ENCODE results near the gene CTDP1. TPM values are rescaled to one million over a fixed set of nuclear protein-coding genes. Genes with fewer than 3 reads are reported as not detected.

Gene CTDP1
- total and polyA plus RNA-seq, 2 experiments from 2014 or later, result 23.3 to 30.2 TPM

GRCh38 chr18:79754831-79755351, 75.3 kb downstream of the CTDP1 start:
- no peak for DNase-seq (ENCODE audit: low read depth in 1 of 2, low spot score in 1 of 2)
- no peaks in the 10 kb centered on the region for H3K9me3 ChIP-seq (ENCODE audit: low read depth)
- no peak overlapping the region for H3K27ac ChIP-seq
- no peak overlapping the region for H3K4me3 ChIP-seq
- H3K27me3 ChIP-seq, result no peaks in the 10 kb centered on the region
- no peaks in the 10 kb centered on the region for H3K4me1 ChIP-seq (ENCODE audit: low read depth)
- peaks cover 7% of the 10 kb centered on the region for H3K36me3 ChIP-seq
- TF ChIP-seq CTCF (IDR thresholded peaks at IDR 0.05; ENCODE audit: low read depth, low read length), result no peak

GRCh38 chr18:79755496-79756142, 76.0 kb downstream of the CTDP1 start:
- Histone ChIP-seq H3K36me3 (peaks cover 7% of the 10 kb centered on the region), H3K4me3 (no peak overlapping the region), H3K9me3 (ENCODE audit: low read depth) (peaks cover 3% of the 10 kb centered on the region), H3K4me1 (ENCODE audit: low read depth) (no peaks in the 10 kb centered on the region), H3K27ac (no peak overlapping the region), H3K27me3 (no peaks in the 10 kb centered on the region)
- no peak for TF ChIP-seq CTCF (IDR thresholded peaks at IDR 0.05; ENCODE audit: low read depth, low read length)
- DNase-seq (ENCODE audit: low read depth in 1 of 2, low spot score in 1 of 2), result no peak

- H3K4me1 ChIP-seq (ENCODE audit: low read depth), result no peaks in the 10 kb centered on the region
These were observed 76.5 kb downstream of the CTDP1 start for GRCh38 chr18:79756143-79756500.

GRCh38 chr18:79756826-79757225, 77.2 kb downstream of the CTDP1 start:
- DNase-seq (ENCODE audit: low read depth in 1 of 2, low spot score in 1 of 2), result no peak
- Histone ChIP-seq H3K4me3 (no peak overlapping the region), H3K27me3 (no peaks in the 10 kb centered on the region), H3K9me3 (ENCODE audit: low read depth) (peaks cover 3% of the 10 kb centered on the region), H3K36me3 (peaks cover 7% of the 10 kb centered on the region), H3K4me1 (ENCODE audit: low read depth) (no peaks in the 10 kb centered on the region), H3K27ac (no peak overlapping the region)
- no peak for TF ChIP-seq CTCF (IDR thresholded peaks at IDR 0.05; ENCODE audit: low read depth, low read length)

More at GRCh38 chr18:79756143-79756500, 76.5 kb downstream of the CTDP1 start:
- Histone ChIP-seq H3K9me3 (ENCODE audit: low read depth) (peaks cover 3% of the 10 kb centered on the region), H3K27me3 (no peaks in the 10 kb centered on the region), H3K36me3 (peaks cover 7% of the 10 kb centered on the region), H3K27ac (no peak overlapping the region), H3K4me3 (no peak overlapping the region)
- DNase-seq (ENCODE audit: low read depth in 1 of 2, low spot score in 1 of 2), result no peak
- no peak for TF ChIP-seq CTCF (IDR thresholded peaks at IDR 0.05; ENCODE audit: low read depth, low read length)

GRCh38 chr18:79760348-79760747, 80.7 kb downstream of the CTDP1 start:
- Histone ChIP-seq H3K9me3 (ENCODE audit: low read depth) (peaks cover 3% of the 10 kb centered on the region), H3K4me1 (ENCODE audit: low read depth) (no peaks in the 10 kb centered on the region), H3K27me3 (no peaks in the 10 kb centered on the region), H3K4me3 (no peak overlapping the region), H3K36me3 (no peaks in the 10 kb centered on the region), H3K27ac (no peak overlapping the region)
- TF ChIP-seq CTCF (IDR thresholded peaks at IDR 0.05; ENCODE audit: low read depth, low read length), result no peak
- DNase-seq (ENCODE audit: low read depth in 1 of 2, low spot score in 1 of 2), result no peak
